Measurements from ENCODE around the gene SOX1. TPM values are rescaled to one million over a fixed set of nuclear protein-coding genes. Genes with fewer than 3 reads are reported as not detected.
A peak's percentile ranks its signal among the peaks of the same experiment; 100 is the strongest.

SOX1 gene
- total RNA-seq, 1 donor from 2014 or later = 8.3 TPM

DNA sequence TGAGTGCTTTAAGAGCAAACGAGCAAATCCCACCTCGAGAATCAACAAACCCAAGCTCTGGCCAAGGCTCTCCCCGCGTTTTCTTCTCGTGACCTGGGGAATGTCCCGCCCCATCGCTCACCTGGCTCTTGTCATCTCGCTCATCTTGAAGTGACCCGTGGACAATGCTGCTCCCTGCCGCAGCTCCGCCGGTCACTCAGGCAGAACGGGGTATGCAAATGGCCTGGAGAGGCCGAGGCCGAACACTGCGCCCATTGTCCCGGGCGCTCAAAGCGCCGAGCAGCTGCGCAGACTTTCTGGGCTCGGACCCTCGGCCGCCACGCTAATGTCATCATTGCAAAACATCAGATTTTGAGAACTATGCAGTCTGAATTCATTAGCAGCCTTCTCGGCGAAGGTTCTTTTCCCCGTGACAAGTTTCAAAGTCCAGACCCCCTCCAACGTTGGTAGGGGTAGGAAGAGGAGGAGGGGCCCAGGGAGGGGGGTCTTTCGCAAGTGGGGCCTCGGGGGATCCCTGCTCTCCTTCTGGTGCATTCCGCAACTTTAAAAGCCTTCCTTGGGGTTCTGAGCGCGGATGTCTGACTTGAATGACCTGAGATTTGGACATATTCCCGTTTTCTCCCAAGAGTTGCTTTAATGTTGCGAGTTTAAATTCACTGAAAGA lies 39.7 kb downstream of the SOX1 start:
- no peak for DNase-seq

DNA sequence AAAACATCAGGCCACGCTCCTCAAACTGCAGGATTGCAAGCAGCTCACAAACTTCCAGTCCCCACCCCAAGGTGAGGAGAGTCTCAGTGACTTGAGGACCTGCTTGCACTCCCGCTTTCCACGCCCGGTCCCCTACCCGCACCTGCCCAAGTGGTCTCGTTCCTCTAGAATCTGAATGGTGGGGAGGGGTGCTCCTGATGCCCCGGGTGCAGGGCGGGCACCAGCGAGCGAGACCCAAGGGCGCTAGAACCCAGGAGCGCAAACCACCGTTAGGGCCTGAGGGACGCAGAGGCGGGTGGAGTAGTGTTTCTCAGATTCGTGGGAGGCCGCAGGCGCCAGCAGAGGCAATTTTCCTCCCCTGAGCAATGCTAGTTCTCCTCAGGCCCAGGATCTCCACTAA lies 40.3 kb downstream of the SOX1 start:
- DNase-seq = no peak

DNA sequence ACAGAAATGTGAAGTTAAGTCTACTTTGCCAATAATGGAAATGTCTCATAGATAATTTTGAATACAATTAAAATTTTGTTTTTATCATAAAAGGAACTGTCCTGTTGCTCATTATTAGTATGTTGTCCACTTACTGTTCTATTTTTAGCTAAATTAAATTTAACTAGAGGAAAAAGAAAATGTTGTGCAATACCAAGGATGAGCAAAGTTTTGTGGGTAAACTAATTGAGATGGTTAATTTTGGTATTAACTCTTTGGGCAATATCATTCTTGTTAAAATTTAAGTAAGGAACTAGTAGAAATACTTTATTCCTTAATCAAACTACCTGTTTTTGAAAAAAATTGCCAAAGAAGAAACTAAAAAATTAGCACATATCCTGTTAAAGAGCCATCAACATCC lies 43.5 kb downstream of the SOX1 start:
- DNase-seq = no peak

DNA sequence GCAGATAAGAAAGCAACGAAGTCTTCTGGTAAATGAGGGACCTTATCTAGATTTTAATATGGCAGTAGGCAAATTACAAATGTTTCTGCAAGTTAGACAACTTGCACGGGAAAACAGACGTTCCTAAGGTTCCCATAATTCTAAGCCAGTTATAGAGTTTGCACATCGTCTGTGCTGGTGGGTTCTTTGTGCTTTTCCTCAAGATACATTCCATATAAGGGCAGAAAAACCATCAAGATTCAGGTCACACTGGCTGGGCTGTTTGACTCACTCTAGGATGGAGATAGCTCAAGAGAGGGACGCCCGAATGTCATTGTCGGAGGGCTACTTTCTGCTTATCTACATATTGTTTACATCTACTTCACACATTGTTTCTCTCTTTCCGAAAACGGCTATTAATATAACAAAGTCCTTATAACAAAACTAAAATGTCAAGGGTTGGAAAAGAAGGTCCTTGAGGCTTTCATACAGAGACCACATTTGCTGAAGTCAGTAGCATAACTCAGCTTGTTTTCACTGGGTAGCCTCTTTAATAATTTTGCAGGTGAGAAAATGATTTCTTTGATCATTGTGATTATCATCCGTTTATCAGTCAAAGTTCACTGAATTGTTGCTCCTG lies 44.4 kb downstream of the SOX1 start:
- DNase-seq = no peak

DNA sequence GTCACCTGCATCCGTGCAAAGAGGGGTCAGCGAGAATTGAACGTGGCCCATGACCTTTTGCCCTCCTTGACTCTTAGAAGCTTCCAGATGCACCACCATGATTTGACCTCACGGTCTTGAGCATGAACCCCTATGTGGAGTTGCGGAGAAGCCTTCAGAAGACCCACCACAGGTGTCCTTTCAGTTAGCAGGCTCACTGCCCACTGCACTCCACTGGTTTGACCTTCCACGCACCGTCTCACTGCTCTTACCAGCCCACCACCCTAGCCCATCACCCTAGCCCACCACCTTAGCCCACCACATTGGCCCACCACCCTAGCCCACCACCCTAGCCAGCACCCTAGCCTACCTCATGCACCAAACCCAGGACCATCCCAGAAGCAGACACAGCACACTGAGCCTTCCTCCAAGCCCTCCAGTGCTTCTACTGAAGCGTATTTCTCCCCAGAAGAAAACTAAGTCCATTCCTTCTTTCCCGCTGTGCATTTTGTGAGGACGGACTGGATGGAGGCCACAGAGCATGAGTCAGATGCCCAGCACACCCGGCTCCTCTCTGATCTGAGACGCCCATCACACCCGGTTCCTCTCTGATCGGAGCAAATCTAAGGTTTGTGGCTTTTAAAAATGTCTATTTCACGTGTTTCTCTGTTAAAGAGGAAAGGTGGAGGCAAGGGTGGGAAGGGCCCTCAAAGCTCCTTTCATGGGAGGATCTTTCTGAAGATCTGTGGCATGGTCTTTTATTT lies 45.8 kb downstream of the SOX1 start:
- DNase-seq = no peak

DNA sequence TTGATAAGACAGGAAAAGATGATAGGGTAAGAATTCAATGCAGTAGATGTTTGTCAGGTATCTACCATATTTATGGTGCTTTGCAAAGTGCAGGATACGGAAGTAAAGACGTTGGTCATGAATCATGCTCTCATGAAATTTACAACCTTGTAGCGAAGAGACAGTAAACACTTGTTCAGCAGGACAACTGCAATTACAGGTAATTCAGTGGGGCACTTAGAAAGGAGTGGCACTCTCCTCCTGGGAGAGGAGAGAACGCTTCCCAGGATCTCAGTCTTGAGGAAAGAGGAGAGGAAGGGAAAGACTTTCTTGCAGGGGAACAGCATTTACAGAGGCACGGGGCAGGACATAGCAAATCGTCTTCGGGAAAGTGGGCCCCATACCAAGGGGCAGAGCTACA lies 46.4 kb downstream of the SOX1 start:
- DNase-seq = no peak

DNA sequence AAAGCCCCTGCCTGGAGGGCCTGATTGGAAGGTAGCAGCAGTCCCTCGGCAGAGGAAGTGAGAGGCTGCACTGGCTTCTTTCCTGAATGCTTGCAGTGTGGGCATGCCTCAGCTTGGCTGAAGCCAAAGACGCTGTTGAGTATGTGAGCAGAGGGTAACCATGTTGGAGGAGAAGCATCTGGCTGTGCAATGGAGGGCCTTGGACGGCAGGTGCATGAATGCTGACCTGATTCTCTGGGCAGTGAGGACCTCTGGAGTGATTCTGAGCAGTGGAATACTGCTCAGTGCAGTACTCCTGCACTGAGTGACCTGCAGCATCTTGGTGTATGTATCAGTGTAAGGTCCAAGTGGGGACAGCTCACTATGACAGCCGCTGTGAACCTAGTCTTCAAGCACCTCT lies 46.9 kb downstream of the SOX1 start:
- no peak for DNase-seq

DNA sequence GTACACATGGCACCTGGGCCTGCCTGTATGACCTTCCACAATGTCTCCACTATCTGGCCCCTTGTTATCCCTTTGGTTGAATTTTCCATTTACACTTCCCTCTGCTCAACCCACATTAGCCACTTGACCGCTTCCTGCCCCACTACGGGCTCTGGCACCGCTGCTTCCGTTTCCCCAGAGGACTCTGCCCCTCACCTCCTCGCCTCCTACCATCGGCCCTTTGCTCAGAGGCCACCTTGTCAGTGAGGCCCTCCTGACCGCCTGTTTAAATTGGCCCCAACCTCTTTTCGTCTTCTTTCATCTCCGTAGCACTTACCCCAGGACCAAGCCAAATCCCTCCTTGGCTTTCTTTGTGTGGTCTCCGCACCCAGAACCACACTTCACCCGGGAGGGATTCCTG lies 47.4 kb downstream of the SOX1 start:
- DNase-seq = no peak

DNA sequence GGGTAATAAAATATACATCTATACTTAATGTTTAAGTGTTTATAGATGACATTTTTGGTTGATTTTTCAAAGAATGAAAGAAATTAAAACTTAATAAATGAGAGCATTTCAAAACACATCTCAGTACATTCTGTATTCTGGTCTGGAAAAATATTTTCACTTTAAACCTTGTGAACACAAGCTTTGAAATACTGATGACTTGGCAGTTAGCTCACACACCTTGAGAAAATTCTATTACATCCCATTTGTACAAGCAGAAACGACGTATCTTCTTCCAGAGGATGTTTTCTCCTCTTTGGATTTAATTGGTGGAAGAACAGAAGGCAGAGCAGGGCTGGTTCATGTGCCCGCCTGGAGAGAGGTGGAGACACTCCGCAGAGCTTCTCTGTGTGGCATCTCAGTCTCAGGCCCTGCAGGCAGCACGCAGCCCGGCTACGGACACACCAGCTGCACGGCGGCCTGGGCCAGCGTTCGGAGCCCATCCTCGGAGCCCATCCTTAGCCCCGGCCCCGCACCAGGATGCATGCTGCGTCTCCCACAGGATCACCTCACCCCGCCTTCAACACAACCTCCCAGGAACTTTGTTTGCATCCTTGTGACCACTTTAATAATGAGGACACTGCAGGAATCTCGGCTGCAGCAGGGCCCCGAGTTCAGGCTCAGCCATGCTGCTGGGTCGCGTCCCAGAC lies 48.6 kb downstream of the SOX1 start:
- no peak for DNase-seq

DNA sequence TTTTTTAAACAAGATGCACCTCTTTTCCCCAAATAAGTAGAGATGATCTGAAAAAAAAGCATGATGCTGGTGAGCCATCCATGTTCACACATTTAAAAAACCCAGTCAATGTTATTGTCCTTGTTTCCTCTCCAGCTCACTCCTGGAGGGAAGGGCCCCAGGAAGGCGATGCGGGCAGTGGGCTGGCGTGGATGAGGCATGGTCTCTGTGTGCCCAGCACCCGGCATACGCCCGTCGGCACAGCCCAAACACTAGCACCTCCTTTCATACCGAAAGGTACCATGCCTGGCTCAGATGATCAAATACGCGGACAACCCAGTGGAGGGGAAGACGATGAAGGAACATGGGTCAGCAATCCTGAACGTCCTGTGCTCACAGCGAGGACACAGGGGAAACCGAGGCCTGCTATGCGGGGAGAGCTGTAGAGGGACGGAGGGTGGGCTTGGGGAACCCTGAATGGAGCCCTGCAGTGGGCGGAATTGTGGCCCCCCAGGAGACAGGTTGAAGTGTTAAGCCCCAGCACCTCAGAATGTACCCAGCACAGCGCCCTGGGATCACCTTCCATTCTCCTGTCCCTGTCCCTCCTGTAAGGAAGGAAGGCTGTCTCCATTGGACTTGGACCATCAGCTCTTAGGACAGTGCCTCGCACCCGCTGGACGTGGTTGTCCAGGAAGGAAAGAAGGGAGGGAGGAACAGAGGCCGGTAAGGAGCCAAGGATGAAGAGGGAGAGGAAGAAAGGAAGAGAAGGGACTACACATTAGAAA lies 49.4 kb downstream of the SOX1 start:
- DNase-seq = no peak

DNA sequence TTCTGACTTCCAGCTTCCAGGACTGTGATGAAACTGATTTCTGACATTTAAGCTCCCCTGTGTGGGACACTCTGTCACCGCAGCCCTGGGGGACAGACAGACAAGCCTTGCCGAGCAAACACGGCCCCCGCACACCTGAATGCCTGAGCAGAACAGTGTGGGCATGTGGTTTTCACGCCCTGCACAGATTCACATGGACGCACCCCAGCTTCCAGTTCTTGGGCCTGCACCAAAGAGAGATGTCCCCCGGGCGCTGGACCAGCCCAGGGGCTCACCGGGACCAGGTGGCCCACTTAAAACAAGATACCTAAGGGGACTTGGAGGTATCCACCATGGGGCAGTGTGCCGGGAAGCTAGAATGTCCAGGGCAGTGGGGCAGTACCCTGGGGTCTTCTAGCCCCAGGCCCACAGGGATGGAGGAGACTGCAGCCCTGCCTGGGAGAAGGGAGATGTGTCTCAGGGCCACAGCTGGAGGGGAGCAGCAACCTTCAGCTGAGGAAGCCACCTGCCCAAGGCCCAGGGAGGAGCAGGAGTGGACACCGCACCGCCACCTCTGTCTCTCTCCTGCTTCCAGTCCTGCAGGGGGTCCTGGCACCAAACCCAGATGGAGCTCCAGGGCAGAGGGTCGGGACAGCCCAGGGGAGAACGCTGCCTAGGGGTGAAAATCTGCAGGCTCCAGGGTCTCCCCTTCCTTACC lies 50.5 kb downstream of the SOX1 start:
- DNase-seq = no peak

DNA sequence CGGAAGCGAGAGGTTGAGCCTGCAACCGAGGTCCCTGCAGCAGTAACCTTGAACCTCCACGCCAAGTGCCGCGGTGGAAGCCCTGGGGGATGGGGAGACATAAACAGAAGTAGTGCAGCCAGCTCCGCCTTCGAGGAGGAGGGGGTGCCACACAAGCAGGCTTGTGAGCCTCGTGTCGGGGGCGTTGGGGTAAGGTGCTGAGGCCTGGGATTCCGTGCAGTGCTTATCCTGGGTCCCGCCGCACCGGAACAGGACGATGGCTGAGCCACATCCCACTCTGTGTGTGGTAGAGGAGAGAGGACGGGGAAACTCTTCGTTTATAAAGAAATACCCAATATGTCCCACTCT lies 51.0 kb downstream of the SOX1 start:
- no peak for DNase-seq

DNA sequence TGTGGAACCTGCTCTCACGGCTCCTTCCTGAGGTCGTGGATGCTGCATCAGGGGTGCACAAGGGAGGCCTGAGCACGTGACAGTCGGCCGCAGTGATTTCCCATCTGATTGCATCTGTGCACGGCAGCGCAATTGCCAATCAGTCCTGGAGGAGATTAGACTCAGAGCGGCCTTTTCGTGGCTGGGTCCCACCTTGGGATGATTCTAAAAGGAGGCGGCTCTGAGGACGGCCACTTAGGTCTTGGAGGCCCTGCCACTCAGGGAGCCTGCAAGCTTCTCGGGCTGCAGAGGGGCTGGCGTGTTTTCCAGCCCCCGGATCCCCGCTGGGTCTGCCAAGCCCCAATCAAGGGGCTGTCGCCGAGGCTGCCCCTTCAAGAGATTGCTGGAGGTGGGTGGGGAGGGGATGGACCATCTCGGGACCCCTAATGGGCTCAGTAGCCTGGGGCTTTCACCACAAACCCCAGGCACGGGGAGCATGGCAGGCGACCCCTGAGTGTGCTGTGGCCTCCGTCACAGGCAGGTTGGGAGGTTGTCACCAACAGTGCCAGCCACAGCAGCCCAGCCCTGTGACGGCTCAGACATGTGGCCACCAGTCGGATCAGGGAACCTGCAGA lies 51.6 kb downstream of the SOX1 start:
- no peak for DNase-seq

DNA sequence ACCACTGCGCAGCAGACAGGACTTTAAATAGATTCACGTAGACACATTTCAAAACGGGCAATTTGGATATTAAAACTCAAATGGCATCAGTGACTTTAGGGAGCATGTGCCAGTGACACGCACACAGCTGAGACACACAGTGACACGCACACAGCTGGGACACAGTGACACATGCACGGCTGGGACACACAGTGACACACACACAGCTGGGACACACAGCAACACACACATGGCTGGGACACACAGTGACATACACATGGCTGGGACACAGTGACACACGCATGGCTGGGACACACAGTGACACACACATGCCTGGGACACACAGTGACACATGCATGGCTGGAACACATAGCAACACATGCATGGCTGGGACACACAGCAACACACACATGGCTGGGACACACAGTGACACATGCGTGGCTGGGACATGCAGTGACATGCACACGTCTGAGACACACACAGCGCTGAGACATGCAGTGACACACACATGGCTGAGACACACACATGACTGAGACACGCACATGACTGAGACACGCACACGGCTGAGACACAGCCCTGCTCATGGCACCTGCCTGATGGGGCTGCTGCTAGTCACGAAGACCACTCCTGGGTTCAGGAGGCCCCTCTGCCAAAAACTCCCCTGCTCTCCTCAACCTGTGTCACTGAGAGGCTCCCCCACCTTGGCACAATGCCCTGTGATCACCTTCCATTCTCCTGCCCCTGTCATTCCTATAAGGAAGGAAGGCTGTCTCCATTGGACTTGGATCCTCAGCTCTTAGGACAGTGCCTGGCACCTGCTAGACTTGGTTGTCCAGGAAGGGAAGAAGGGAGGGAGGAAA lies 52.5 kb downstream of the SOX1 start:
- no peak for DNase-seq

DNA sequence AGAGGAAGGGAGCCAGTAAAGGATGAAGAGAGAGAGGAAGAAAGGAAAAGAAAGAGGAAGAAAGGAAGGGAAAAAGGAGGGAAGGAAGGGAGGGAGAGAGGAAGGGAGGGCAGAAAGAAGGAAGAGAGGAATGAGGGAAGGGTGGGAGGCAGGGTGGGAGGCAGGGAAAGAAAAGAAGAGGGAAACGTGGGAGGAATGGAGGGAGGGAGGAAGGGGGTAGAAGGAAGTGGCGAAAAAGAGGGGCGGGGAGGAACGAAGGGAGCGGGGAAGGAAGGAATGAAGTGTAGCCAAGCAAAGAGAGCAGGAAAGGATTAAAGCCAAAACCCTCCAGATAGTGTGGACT lies 53.1 kb downstream of the SOX1 start:
- no peak for DNase-seq

Small RNA genes lying within 50 kb of the gene (small RNA-seq; reads per million reads assigned to genes)
- 0.38 reads per million, percentile 32 among the genes with 10 or more reads in this experiment for gene RF00287

All from occipital lobe (tissue), 3 donors.